Myocyte (in vitro differentiated cells): Measurements from ENCODE around the gene FERD3L. TPM values are rescaled to one million over a fixed set of nuclear protein-coding genes. Genes with fewer than 3 reads are reported as not detected.

Experiments
- DNase-seq: peaks from one replicate; pipeline ENCODE4 v3.0.0-alpha.2; 2012; ENCODE audit warnings: low read depth
- total RNA-seq: library from RNA; depleted of rRNA; stranded (reverse); fragments of >200 nt; gene quantifications from 2 replicates; pipeline ENCODE4 v1.2.3, GENCODE V29; 2014

Gene FERD3L
- total RNA-seq, 1 donor from 2014 or later, result not detected

DNA sequence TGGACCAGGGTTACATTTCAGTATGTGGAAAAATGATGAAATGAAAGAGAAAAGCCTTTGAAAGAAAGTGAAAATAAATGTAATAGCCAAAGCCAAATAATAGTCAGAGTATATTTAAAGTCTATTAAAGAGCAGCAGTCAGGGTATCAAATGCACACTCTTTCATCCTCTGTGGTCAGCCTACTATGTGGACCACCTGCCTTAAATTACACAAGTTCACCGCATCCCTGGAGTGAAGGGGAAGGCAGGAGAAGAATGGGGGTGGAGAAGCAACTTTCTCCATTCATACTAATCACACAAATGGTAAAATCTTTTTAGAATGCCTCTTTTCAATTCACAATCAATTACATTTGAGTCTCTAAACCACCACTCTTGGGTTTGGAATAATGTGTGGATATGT is 43.7 kb downstream of the FERD3L start:
- DNase-seq, result peak; percentile 40

- DNase-seq, result no peak
Measured at GRCh38 chr7:19099924-19100323, 45.3 kb downstream of the FERD3L start.

DNA sequence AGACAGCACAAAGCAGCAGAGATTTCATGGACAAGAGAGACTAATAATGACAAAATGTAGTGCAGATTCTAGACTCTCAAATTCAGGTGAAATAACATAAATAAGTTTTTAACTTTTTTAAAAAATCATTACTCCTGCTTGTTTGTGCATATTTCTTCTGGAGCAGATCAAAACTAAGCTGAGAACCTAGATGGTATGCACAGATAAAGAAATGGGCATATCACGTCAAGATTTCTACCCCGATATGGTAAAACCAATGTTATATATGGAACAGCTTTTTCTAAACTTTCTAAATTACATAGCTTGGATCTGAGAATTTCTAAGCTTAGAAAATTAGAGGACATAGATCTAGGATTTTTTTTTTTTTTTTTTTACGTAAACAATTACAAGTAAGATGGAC is 46.0 kb downstream of the FERD3L start:
- DNase-seq, result no peak

- DNase-seq, result no peak
Measured at GRCh38 chr7:19098510-19098909, 46.7 kb downstream of the FERD3L start.

GRCh38 chr7:19097165-19098055 is 47.8 kb downstream of the FERD3L start:
- DNase-seq, result no peak

DNA sequence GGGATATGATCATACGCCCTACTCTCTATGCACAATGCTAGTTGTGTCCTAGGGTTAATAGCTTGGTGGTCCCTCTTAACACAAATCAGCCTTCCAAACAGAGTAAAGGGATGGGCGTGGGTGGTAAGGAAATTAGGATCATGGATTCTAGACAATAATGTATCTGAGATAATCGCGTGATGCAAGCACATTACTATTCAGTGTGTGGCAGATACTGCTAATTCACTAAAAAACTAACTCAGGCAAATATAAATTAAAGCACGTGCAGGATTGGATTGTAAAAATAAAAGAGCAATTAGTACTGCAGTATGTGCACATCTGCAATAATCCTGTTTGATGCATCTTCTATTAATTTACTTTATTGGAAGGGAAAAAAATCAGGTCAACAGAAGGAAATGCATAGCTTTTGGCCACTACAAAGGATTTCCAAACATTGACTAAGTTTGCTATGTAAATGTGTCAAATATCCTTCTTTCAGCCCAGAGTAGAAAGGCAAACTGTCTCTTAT is 49.8 kb downstream of the FERD3L start:
- no peak for DNase-seq

Other genes starting within 250 kb of the FERD3L start
- 24.7 and 41.7 TPM in 2 replicates for gene TWIST1, start 27.8 kb downstream of the FERD3L start, total RNA-seq